ENCODE results near the gene PCDHGC5. TPM values are rescaled to one million over a fixed set of nuclear protein-coding genes. Genes with fewer than 3 reads are reported as not detected.
A peak's percentile ranks its signal among the peaks of the same experiment; 100 is the strongest.

PCDHGC5 gene
- total RNA-seq, 1 donor from 2014 or later, result 0.40 TPM

DNA sequence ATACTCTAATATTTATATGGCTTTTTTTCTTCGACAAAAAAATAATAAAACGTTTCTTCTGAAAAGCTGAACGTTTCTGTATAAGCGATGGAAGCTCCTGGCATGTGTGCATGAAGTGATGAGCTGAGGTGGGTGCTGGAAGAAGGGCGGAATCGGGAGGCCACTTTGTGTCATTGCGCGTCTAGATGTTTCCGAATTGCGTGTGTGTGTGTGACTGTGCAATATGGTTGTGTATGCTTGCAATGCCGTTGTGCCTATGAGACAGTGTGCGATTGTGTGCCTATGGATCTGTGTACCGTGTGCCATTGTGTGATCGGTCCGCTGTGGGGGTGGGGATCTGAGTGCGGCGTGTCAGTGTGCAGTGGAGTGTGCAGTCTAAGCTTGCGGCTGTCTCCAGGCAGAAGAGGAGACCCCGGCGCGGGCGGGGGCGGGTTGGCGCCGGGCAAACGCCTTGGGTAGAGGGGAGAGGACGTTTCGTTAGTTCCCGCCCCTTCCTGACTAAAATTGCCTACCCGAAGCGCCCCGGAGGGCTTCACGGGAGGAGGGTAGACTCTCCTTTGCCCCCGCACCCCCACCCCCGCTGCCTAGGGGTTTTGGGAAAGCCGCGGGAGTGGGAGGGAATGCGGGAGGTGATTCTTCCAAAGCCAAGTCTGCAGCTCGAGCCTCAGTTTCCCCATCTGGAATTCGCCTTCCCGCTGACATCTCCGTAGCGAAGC, 24.2 kb downstream of the PCDHGC5 start:
- peak; percentile 58 to 72 for DNase-seq (ENCODE audit: low read depth in 2 of 2)

GRCh38 chr5:141513627-141514329, 24.9 kb downstream of the PCDHGC5 start:
- DNase-seq (ENCODE audit: low read depth in 2 of 2), result peak; percentile 72 to 83

- peak in 1 of 2 donors; percentile 41 for DNase-seq (ENCODE audit: low read depth in 2 of 2)
Measured at GRCh38 chr5:141514330-141515133, 25.7 kb downstream of the PCDHGC5 start.

DNA sequence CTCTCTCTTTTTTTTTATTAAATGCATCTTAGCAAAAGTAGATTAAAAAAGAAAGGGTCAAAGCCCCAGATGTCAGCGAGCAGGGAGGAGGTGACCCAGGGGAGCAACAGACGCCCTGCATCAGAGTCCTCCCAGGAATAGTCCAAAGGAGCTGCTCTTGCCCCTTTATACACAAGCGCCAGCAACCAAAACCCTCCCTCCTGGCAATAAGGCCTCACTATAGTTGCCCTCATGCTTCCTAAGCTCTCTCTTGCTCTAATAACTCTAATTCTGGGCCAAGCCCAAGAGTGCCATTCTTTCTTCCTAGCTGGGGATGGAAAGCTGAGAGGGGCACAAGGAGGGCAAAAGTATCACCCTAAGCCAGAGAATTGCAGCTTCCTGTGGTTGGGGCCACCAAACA, 26.3 kb downstream of the PCDHGC5 start:
- DNase-seq (ENCODE audit: low read depth in 2 of 2), result no peak

- no peak for DNase-seq (ENCODE audit: low read depth in 2 of 2)
Measured at GRCh38 chr5:141515946-141516671, 27.2 kb downstream of the PCDHGC5 start.

DNA sequence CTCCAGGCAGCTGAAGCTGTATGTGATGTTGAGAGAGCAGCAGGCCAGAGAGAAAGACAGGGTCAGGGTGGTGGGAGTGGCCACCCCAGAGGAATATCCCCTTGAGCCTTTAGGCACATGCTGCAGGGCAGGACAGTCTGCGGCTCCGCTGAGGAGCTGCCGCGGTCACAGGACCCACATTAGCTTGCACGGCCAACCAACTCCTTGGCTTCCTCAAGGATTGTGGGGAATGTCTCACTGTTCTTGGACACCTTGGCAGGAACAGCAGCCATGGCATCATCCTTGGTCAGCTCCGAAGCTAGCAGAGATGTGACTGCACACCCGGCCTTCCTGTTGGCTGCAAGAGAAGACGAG, 27.8 kb downstream of the PCDHGC5 start:
- DNase-seq (ENCODE audit: low read depth in 2 of 2), result no peak

DNA sequence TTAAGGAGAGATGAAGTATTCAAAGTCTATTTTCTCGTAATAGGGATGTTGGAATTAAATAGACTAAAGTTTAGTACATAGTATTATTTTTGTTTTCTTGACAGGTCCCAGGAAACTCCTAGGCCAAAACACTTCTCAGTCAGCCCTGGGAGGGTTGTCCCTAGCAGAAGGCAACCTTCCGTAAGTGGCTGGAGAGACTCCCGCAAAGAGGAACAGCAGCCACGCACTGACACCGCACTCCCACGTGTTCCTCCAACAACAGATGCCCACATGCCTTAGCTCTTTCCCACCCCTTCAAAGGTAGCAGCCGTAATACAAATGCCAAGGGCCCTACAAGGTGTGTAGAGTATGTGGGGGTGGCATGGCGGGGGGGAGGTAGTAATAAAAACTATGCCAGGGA, 28.4 kb downstream of the PCDHGC5 start:
- DNase-seq (ENCODE audit: low read depth in 2 of 2), result no peak

DNA sequence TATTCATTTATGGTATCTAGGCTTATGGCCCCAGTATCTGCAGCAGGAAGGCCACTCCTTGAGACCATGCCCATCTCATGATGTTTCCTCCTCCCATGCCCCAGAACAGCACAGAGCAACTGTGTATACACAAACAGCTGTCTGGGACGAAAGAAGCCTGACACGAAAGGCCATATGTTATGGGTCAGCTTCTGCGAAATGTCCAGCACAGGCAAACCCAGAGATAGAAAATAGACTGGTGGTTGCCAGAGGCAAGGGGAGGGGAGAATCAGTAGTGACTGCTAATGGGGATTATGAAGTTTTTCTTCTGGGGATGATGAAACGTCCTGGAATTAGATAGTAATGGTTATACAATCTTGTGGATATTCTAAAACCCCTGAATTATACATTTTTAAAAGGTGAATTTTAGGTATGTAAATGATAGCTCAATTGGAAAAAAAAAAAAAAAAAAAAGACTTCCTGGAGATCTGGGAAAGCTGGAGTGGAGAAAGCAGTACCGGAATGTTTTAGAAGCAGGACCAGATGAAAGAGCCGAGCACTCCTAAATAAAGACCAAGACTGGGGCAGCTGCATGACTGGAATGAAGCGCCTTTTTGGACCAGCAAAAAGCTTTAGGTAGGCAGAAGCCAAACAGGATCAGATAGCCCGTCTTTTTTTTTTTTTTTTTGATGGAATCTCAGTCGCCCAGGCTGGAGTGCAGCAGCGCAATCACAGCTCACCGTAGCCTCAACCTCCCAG, 29.2 kb downstream of the PCDHGC5 start:
- DNase-seq (ENCODE audit: low read depth in 2 of 2), result no peak

DNA sequence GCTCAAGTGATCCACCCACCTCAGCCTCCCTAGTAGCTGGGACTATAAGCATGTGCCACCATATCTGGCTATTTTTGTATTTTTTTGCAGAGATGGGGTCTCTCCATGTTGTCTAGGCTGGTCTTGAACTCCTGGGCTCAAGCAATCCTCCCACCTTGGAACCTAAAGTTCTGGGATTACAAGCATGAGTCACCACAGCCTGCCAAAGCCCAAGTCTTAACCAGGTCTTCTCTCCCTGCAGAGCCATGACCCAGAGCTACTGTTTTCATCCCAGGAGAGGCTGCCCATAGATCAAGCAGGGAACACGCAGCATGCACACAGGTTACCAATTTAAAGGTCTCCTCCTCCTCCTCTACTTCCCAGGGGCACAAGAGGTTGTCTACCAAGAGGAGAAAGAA, 29.7 kb downstream of the PCDHGC5 start:
- no peak for DNase-seq (ENCODE audit: low read depth in 2 of 2)

GRCh38 chr5:141519605-141520565, 31.0 kb downstream of the PCDHGC5 start:
- DNase-seq (ENCODE audit: low read depth in 2 of 2), result no peak

GRCh38 chr5:141521244-141521781, 32.4 kb downstream of the PCDHGC5 start:
- peak; percentile 95 to 99 for DNase-seq (ENCODE audit: low read depth in 2 of 2)

GRCh38 chr5:141522301-141522700, 33.4 kb downstream of the PCDHGC5 start:
- DNase-seq (ENCODE audit: low read depth in 2 of 2), result peak; percentile 71 to 83

DNA sequence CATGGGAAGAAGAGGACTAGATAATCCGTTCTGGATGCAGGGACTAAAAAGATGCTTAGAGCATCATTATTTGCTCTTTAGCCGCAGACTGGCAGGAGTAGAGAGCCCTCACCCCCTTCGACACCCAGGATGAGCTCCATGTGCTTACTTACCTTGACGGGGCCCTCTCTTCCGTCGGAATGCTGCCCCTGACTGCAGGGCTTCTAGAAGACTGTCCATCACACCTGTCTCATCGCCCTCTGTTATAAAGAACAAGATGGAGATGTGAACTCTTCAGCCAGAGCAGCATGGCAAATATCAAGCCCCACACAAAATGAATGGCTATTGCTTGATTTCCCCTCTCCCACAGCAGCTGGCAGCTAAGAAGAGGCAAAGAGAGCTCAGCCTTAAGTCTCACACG, 35.1 kb downstream of the PCDHGC5 start:
- DNase-seq (ENCODE audit: low read depth in 2 of 2), result no peak

GRCh38 chr5:141524604-141525597, 36.0 kb downstream of the PCDHGC5 start:
- peak; percentile 92 to 96 for DNase-seq (ENCODE audit: low read depth in 2 of 2)

DNA sequence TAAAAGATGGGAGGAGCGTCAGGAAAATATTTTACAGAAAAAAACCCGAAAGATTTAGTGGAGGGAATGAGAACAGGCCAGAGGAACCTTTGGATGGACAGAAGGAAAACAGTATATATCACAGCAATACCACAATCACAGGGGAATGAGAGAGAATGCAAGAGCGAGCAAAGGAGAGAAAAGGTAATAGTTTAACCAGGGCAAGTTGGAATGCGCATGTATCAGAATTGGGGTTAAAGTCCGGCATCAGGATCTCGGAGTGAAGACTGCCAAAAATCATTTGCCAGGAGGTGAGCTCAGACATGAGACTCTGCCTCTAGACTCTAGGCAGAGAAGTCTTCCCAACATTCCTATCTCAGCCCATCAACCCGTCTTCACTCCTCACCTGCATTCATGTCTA, 36.8 kb downstream of the PCDHGC5 start:
- no peak for DNase-seq (ENCODE audit: low read depth in 2 of 2)

DNA sequence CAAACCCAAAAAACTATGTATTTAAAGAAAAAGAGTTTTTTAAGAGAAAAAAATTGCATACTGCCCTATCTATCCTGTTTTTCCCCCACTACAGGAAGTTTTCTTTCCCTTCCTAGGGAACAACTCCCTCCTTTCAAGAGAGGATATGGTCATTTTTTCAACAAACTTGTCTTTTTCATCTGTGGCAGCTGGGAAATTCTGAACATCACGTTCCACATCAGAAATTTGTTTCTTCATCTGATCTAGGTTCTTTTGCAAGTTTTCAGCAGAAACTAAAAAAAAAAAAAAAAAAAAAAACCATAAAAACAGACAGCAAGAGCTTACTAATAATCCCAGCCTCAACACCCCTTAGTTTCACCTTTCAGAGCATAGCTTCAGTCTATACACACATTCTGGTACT, 38.5 kb downstream of the PCDHGC5 start:
- no peak for DNase-seq (ENCODE audit: low read depth in 2 of 2)

DNA sequence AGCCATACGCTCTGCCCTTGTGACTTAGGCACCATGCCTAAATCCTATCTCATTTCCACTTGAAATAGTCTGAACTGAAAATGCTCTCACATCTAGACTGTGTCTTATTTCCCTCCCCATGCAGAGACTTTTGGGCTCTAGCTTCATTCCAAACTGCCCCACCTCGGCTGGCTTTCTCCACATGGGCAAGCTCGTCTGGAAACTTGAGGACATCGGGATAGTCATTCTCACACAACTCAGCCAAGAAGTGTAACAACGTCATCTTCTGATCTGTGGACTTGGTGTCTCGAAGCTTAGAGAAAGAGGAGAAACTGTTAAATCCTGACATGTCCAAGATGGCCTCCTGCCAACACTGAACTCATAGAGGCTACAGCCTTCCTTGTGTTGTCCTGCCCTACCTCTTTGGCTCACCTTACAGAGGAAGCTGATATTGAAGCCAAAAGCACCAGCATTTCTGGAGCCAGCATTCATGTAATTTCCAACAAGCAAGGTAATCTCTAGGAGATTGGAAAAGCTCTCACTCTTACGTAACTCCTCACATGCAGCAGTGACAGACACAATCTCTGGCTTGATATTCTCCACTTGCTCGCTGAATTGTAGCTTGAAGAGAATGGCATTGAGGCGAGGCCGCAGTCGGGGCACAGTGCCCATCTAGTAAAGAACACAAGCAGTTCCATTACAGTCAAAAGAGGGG, 39.6 kb downstream of the PCDHGC5 start:
- peak in 1 of 2 donors; percentile 20 for DNase-seq (ENCODE audit: low read depth in 2 of 2)

DNA sequence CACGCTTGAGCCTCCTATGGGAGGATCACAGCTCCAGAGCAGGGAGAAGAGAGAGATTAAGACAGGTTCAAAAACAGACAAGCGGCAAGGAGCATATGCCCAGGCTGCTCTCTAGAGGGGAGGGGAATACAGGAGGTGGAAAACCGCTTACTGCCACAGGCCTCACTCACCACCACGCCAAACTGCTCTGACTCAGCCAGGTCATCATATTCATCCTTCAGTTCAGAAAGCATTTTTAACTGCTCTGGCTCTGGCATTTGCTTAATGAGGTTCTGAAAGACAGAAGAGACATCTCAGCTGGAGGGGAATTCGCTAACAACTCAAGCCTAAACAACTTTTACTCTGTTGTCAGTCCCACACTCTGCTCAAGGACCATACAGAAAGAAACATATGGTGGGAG, 40.1 kb downstream of the PCDHGC5 start:
- DNase-seq (ENCODE audit: low read depth in 2 of 2), result peak; percentile 45

Measured in lung microvascular endothelial cell (primary cell).